ENCODE data around the gene PTPRT.

GRCh38 chr20:42461291-42461690, 728.4 kb downstream of the PTPRT start:
- TF ChIP-seq USF2 (IDR thresholded peaks at IDR 0.05; ENCODE audit: low read depth, low read length), result no peak
- TF ChIP-seq CTCF (conservative IDR thresholded peaks at IDR 0.05; ENCODE audit: low read depth, low read length), result no peak
- TF ChIP-seq POLR2A (IDR thresholded peaks at IDR 0.05; ENCODE audit: low read depth, low read length), result no peak
- TF ChIP-seq CHD1 (IDR thresholded peaks at IDR 0.05; ENCODE audit: low read depth, low read length), result no peak
- no peak for TF ChIP-seq CEBPB (IDR thresholded peaks at IDR 0.05; ENCODE audit: low read depth, low read length)
- no peak for TF ChIP-seq RFX5 (IDR thresholded peaks at IDR 0.05; ENCODE audit: low read depth, low read length)

Data from IMR-90 (cell line).